HG02973 (cell line): ENCODE results near the gene ZDHHC17.
A peak's percentile ranks its signal among the peaks of the same experiment; 100 is the strongest.

ENCODE experiments used
- ATAC-seq: cut with Tn5 transposase; IDR thresholded peaks from one replicate; pipeline ENCODE4 v1.9.1; 2021; ENCODE audit warnings: moderate library complexity; ENCODE audit not compliant: unreplicated experiment

Gene ZDHHC17

GRCh38 chr12:76874491-76875190 lies 110.7 kb downstream of the ZDHHC17 start:
- ATAC-seq: no peak

GRCh38 chr12:76876696-76877229 lies 112.8 kb downstream of the ZDHHC17 start:
- ATAC-seq: no peak

GRCh38 chr12:76878099-76878898 lies 114.4 kb downstream of the ZDHHC17 start:
- peak; percentile 38 for ATAC-seq

DNA sequence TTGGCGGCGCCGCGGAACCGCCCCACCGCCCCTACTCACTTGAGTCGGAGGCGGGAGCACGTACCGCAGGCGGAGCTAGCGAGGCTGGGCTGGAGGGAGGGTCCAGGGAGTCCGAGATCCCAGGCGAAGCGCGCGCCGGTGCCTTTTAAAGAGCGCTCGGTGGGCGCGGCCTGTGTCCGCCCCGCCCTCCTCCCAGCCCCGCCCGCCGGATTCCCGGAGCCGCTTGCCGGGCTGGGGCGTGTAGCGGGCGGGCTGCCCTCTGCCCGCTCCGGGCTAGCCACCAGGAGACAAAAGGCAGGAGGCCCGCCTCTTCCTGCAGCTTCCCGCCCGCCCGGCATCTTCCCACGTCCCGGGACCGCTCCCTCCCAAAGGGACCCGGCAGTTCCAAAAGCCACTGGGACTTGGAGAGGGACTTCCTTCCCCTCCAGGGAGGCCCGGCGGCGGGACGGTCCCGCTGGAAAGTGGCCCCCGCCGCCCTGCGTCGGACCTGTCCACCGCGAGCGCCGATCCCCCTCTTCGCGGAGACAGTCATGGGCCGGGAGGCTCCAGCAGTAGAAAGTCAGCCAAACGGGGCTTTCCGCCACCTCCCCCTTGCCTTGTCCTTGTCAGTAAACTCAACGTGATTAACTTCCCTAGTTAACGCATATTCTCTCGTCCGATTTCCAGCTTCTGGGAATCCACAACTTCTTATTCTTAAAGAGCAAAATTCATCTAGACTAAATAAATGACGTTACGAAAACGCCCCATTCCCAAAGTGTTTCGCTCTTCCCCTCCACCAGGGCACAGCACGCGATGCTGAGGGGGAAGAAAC lies 115.2 kb downstream of the ZDHHC17 start, which contains the start of gene CSRP2:
TSS of gene CSRP2 (minus strand) at position 121 of the 811 bp plus-strand sequence. CDS start 12,759 bp downstream, outside the sequence.
- peak; percentile 88 for ATAC-seq

- ATAC-seq: no peak
Measured at GRCh38 chr12:76879710-76880518, 116.0 kb downstream of the ZDHHC17 start.

DNA sequence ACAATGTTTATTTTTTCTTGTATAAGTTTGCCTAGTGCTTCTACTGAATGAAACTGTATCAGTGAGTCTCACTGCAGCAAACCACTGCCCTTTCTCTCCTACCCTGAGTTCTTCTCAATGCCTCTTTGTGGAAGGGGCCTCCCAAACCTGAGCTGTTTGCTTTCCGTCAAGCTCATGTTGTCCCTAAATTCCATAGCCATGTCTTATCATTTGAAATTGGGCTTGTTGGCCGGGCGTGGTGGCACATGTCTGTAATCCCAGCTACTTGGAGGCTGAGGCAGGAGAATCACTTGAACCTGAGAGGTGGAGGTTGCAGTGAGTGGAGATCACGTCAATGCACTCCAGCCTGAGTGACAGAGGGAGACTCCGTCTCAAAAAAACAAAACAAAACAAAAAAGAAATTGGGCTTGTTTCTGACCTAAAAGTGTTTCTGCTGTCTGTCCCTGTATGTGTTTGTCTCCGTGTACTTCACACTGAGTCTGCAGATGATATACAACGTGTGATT lies 116.7 kb downstream of the ZDHHC17 start:
- ATAC-seq: no peak

GRCh38 chr12:76881142-76881541 lies 117.2 kb downstream of the ZDHHC17 start:
- ATAC-seq: no peak

DNA sequence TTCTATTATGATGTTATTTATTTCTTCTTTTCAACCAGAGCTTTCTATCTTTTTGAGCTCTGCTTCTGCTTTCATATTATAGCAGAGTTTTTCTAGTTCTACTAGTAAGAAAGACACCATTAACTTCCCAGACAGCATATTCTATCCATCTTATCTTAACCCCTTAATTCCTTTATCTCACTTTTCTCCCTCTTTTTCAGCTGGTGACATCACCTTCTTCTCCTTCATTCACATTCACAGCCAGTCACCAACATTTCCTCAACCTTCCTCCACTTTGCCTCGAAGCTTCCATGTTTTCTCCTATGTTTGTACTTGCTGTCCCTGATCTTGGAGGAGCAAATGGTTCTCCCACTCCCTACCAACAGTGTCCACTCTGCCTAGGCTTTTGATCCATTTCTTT lies 118.5 kb downstream of the ZDHHC17 start:
- no peak for ATAC-seq

DNA sequence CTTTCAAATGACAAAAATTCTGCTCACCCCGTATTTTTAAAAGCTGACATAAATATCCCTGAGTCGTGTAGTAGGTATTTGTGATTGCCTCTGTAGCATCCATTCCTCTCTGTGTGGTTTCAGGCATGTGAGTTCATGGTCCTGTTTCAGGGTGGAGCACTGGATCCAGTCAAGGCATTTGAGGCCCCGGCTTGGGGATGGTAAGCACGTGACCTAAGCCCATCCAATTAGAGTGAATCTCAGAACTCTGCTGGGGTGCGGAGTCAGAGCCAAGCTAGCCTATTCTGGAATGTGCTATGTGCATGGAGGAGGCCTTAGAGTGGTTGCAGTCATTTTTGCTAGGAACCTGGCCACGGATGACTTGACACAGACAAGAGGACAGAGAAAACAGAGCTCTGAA lies 119.2 kb downstream of the ZDHHC17 start:
- no peak for ATAC-seq

DNA sequence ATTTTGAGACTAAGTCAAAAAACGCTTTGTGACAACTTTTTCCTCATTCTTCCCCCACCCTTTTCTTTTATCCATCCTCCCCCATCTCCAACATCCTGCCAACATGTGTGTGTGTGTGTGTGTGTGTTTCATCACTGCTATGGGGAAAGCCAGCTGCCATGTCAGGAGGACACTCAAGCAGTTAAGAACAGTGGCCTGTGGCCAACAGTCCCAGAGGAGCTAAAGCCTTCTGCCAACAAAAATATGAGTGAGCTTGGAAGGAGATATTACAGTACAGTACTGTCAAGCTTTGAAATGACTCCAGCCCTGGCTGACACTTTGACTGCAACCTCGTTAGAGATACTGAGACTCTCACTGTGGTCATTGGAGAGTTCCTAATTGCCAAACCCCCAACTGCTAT lies 119.9 kb downstream of the ZDHHC17 start:
- ATAC-seq: no peak

DNA sequence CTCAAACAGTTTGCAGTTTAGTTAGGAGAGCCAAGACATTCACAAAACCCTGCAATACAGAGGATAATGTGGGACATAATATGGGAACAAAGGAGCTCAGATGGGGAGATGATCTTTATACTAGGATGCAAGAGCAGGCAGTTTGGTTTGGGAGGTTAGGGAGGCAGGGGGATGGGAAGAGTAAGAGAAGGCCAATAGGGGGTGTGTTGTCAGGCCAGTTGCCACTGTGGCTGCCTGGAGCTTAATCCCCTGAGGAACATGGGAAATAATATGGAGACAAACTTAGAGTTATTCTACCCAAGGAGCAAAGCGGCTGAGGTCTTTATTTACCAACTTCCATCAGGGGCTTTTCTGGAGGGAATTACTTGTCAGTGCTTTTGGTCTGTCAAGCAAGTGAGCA lies 124.9 kb downstream of the ZDHHC17 start:
- ATAC-seq: no peak

DNA sequence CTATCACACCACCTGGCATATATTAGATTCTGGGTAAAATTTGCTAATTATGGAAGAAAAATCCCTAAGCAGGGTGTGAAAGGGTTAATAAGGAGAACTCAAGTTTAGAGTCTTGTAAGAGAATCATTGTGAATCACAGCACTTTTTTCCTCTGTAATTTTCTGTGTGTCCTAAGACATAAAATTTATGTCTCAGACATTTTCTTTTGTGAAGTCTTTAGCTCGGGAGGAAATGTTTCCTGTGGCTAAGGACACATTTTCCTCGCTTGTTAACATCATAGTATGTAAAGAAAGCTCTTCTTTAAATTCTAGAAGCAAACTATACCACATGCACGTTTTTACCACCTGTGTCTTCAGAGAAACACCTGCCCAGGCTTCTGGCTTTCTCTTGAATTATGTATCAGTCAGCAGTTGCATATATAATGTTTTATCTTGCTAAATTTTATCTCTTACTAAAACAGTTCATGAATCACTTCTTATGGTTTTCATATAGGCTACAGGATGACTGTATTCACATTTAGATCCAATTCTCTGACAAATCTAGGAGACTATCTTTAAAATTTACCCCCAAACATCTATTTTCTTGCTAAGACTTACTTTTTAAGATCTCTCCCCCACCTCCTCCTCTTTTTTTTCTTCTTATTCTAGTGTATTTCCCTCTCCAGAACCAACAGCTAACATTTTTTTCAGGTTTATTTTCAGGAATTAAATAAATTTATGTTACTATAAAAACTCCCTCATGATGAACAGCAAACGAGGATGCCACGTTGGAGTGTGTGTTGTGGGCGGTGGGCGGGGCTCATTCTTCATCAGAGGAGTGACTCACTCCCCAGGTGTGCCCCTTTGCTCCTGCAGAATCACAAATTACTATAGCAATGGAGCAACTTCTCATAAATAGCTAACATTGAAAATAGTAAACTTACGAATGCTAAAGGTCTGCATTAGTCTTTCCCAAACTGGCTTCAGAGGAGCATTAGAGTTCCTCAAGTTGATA lies 126.5 kb downstream of the ZDHHC17 start:
- no peak for ATAC-seq

GRCh38 chr12:76891609-76892008 lies 127.7 kb downstream of the ZDHHC17 start:
- ATAC-seq: no peak

- no peak for ATAC-seq
Measured at GRCh38 chr12:76895796-76896195, 131.9 kb downstream of the ZDHHC17 start.

- no peak for ATAC-seq
Measured at GRCh38 chr12:76896274-76896673, 132.4 kb downstream of the ZDHHC17 start.

- no peak for ATAC-seq
Measured at GRCh38 chr12:76898442-76898841, 134.5 kb downstream of the ZDHHC17 start.

GRCh38 chr12:76899522-76899921 lies 135.6 kb downstream of the ZDHHC17 start:
- no peak for ATAC-seq

GRCh38 chr12:76901628-76902380 lies 137.9 kb downstream of the ZDHHC17 start:
- ATAC-seq: no peak
